Measurements from ENCODE around the gene SLC26A9.
"Not testable (repeated sequence)": the region's sequence is repeated elsewhere in the genome, so short reads cannot be mapped to it uniquely, and the experiment has no call there.

SLC26A9 gene

GRCh38 chr1:205883792-205884191 lies 59.5 kb downstream of the SLC26A9 start:
- DNase-seq: no peak

- DNase-seq: no peak
Measured at GRCh38 chr1:205880923-205881322, 62.3 kb downstream of the SLC26A9 start.

- DNase-seq: no peak
Measured at GRCh38 chr1:205879974-205880373, 63.3 kb downstream of the SLC26A9 start.

GRCh38 chr1:205878026-205878425 lies 65.2 kb downstream of the SLC26A9 start:
- DNase-seq: no peak

GRCh38 chr1:205873148-205873547 lies 70.1 kb downstream of the SLC26A9 start:
- DNase-seq: not testable (repeated sequence)

GRCh38 chr1:205870236-205870635 lies 73.0 kb downstream of the SLC26A9 start:
- DNase-seq: no peak
